ENCODE measurements around the gene SLC45A1.

SLC45A1 gene

GRCh38 chr1:8294170-8294697 lies 23.7 kb upstream of the SLC45A1 start:
- H3K4me3 ChIP-seq (ENCODE audit: low read length): no peak overlapping the region
- DNase-seq (ENCODE audit: low read depth): no peak
- no peak for TF ChIP-seq CTCF (IDR thresholded peaks at IDR 0.05; ENCODE audit: insufficient read depth, low read depth, low read length, missing control alignments)

GRCh38 chr1:8297245-8297644 lies 20.7 kb upstream of the SLC45A1 start:
- DNase-seq (ENCODE audit: low read depth): no peak
- TF ChIP-seq CTCF (IDR thresholded peaks at IDR 0.05; ENCODE audit: insufficient read depth, low read depth, low read length, missing control alignments): no peak

GRCh38 chr1:8299963-8300362 lies 18.0 kb upstream of the SLC45A1 start:
- no peak for DNase-seq (ENCODE audit: low read depth)
- TF ChIP-seq CTCF (IDR thresholded peaks at IDR 0.05; ENCODE audit: insufficient read depth, low read depth, low read length, missing control alignments): no peak
- H3K4me3 ChIP-seq (ENCODE audit: low read length): no peak overlapping the region

More at GRCh38 chr1:8297245-8297644, 20.7 kb upstream of the SLC45A1 start:
- no peak overlapping the region for H3K4me3 ChIP-seq (ENCODE audit: low read length)

GRCh38 chr1:8302081-8302956 lies 15.6 kb upstream of the SLC45A1 start:
- DNase-seq (ENCODE audit: low read depth): peak; percentile 32
- no peak for TF ChIP-seq CTCF (IDR thresholded peaks at IDR 0.05; ENCODE audit: insufficient read depth, low read depth, low read length, missing control alignments)
- no peak overlapping the region for H3K4me3 ChIP-seq (ENCODE audit: low read length)

GRCh38 chr1:8303141-8303540 lies 14.8 kb upstream of the SLC45A1 start:
- DNase-seq (ENCODE audit: low read depth): peak; percentile 30
- no peak for TF ChIP-seq CTCF (IDR thresholded peaks at IDR 0.05; ENCODE audit: insufficient read depth, low read depth, low read length, missing control alignments)

GRCh38 chr1:8303876-8304275 lies 14.0 kb upstream of the SLC45A1 start:
- no peak overlapping the region for H3K4me3 ChIP-seq (ENCODE audit: low read length)
- TF ChIP-seq CTCF (IDR thresholded peaks at IDR 0.05; ENCODE audit: insufficient read depth, low read depth, low read length, missing control alignments): no peak
- no peak for DNase-seq (ENCODE audit: low read depth)

More at GRCh38 chr1:8303141-8303540, 14.8 kb upstream of the SLC45A1 start:
- H3K4me3 ChIP-seq (ENCODE audit: low read length): no peak overlapping the region
